ENCODE results near the gene SLC8A1.

GRCh38 chr2:40361478-40361877 lies 90.4 kb downstream of the SLC8A1 start:
- TF ChIP-seq EZH2 (IDR thresholded peaks at IDR 0.05) = no peak
- TF ChIP-seq POLR2AphosphoS5 (IDR thresholded peaks at IDR 0.05; ENCODE audit: borderline replicate concordance, low read depth, low read length) = no peak
- TF ChIP-seq FOXP2 (optimal IDR thresholded peaks at IDR 0.05; ENCODE audit: control extremely low read depth, extremely low read length, insufficient read depth) = no peak
